COLO668 (cell line): Measurements from ENCODE around the gene TMTC2.
"Not testable (repeated sequence)": the region's sequence is repeated elsewhere in the genome, so short reads cannot be mapped to it uniquely, and the experiment has no call there.

Experiments
- DNase-seq: peaks from one replicate; lab custom pipeline; 2025; ENCODE audit not compliant: unreplicated experiment; lab: John Stamatoyannopoulos, UW

The TMTC2 gene

GRCh38 chr12:83117926-83118325 is 431.2 kb downstream of the TMTC2 start:
- not testable (repeated sequence) for DNase-seq

DNA sequence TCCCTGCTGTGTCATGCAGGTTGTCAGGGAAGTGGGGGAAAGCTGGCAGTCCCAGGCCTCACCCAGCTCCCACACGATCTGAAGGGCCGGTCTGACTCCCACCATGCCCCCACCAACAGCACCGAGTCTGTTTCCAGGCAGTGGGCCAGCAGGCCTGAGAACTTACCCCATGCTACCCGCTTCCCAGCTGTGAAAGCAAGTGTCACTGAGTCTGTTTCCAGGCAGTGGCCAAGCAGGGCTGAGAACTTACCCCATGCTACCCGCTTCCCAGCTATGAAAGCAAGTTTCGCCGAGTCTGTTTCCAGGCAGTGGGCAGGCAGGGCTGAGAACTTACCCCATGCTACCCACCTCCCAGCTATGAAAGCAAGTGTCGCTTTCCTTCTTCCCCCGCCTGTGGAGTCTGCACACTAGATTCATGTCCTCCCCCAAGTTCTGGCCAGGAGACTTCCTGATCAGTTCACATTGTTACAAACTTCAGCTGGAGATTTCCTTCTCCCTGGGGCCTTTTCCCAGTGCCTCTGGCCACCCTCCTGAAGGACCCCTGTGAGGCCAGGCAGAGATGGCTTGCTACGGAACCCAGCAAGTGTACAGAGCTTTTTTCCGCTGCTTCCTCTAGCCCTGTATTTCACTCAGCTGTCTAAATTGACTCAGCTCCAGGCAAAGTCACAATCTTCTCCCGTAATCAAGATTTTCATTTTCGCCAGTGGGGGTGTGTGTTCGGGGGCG is 435.4 kb downstream of the TMTC2 start:
- DNase-seq = no peak

DNA sequence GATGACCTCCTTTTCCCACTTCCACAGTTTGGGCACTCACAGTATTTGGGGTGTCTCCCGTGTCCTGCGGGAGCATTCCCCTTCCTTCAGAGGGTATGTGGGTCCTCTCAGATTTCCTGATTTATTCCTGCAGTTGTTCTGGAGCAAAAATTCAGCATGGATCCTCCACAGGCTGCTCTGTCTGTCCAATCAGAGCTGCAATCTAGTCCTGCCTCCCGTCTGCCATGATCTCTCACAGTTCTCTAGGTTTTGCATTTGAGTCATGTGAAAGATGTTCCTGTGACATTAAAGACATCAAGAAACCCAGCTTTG is 435.9 kb downstream of the TMTC2 start:
- no peak for DNase-seq

DNA sequence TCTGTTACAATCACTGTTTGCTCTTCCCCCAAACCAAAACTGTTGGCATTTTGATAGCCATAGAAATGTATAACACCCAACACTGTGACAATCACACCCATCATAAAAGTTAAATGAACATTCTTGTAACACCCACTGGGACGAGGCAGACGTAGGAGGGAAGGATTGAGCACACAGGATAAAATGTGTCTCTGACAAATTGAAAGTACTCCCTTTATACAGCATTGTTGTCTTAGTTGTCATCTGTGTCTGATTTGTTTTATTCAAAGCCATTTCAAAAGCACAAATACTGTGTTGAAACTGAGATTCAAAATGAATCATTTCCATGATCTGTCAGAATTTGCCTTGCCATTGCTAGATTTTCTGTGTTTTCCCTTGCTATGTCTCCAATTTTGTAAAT is 436.3 kb downstream of the TMTC2 start:
- no peak for DNase-seq

DNA sequence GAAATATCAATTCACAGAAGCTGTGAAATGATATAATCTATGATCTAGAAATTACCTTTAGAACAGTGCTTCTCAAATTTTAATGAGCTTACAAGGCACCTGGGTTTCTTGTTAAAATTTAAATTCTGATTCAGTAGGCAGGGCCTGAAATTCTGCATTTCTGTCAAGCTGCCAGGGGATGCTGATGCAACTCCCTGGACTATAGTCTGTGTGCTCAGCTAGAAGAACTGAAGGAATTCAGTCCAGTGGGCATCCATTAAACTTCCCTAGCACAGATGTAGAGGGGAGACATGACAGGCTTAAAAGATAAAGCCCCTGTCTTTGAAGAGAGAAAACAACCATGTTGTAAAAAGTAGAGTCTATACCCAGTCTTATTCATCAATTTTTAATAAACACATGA is 441.8 kb downstream of the TMTC2 start:
- no peak for DNase-seq

DNA sequence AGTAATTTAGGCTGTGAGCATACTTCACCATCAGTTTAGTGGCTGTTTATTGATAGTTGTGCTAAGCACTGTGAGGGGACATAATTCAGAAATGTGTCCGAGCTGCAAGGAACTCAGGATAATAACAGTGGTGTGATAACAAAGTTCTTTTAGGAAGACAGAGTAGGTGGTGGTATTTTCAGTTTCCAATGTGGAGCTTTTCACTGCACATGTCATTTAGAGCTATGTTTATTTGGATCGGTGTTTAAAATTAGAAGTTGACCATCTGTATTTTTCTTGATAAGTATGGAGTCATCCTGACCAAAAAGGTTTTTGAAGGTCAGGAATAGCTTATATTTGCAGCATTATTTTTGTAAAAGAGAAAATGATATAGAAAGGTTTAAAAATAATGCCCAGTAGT is 443.5 kb downstream of the TMTC2 start:
- DNase-seq = no peak

GRCh38 chr12:83132360-83132759 is 445.7 kb downstream of the TMTC2 start:
- DNase-seq = no peak

DNA sequence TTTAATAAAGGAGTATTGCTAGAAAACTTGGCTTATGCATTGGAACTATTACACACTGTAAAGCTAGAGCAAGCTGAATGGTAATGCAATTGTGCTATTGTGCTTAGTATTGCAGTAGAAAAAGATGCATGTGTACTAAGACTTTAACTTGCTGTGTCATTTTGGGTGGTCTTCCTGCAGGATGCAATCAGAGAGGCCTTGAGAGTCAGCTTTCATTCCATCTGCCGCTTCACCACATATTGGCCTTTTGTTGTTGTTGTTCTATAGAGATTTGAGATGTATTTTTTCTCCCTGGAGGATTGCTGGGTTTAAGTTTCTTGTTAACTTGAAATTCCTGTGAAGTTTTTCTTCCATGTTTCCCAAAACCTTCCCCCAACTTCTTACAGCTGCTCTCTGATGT is 449.7 kb downstream of the TMTC2 start:
- DNase-seq = no peak

DNA sequence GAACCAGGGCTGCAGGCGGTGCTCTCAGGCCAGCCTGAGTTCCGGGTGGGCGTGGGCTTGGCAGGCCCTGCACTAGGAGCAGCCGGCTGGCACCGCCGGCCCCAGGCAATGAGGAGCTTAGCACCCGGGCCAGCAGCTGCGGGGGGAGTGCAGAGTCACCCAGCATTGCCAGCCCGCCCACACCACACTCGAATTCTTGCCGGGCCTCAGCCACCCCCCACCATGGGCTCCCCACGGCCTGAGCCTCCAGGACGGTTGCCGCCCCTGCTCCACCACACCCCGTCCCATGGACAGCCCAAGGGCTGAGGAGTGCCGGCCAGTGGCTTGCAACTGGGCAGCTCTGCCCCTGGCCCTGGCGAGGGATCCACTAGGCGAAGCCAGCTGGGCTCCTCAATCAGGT is 453.4 kb downstream of the TMTC2 start:
- DNase-seq = no peak

- no peak for DNase-seq
Observed at GRCh38 chr12:83141460-83141994, 454.8 kb downstream of the TMTC2 start.

- DNase-seq = no peak
Observed at GRCh38 chr12:83142914-83143313, 456.2 kb downstream of the TMTC2 start.

DNA sequence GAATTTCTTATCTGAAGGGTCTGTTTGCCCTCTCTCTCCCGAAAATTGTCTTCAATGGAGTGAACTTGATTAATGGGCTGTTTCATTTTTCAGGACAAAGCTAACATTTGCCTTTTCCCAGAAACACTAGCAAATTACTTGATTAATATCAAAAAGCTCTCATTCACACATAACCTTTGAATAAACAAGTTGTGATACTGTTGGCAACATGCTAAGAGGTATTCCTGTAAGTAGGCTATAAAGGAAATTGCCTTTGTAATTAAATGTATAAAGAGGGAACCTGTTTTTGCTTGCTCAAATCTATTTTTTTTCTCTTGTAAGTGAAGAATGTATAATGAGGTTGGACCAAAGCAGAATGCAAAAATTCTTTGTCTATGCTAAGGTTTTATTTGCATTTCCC is 457.2 kb downstream of the TMTC2 start:
- no peak for DNase-seq

- DNase-seq = no peak
Observed at GRCh38 chr12:83145325-83145840, 458.7 kb downstream of the TMTC2 start.

- no peak for DNase-seq
Observed at GRCh38 chr12:83147341-83147740, 460.6 kb downstream of the TMTC2 start.

DNA sequence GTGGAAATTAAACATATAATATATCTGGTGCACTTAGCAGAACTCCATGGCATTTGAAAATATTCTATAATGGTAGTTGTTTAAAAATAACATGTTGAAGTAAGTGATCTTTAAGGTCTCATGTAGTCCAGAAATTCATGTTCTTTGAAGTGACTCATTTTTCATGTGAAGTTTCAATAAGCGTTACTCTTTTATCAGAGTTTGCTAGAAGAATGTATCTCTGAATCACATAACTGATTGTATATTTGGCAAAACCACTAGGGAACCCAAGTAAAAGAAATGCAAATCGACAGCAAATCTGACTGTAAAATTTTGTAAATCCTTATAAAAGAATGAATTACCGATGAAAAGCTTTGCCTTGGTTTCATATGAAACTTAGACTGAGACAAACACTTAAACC is 463.3 kb downstream of the TMTC2 start:
- no peak for DNase-seq

- DNase-seq = no peak
Observed at GRCh38 chr12:83150465-83151189, 463.9 kb downstream of the TMTC2 start.

DNA sequence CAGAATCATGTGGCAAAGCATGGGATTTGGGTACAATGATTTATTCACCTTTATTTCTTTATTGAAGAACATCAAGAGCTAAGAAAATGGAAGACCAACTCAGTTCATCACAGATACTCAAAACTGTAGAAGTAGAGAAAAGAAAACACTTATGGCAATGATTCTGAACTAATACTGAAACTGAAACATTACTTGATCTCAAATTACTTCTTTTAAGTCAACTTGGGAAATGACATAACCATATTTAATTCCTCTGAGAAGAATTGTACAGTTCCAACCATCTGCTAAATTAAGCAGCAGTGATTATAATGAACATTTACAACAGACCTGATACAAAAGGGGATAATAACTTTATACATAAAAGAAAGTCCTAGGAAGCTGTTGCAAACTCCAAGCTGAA is 466.5 kb downstream of the TMTC2 start:
- DNase-seq = no peak

- DNase-seq = no peak
Observed at GRCh38 chr12:83156815-83157214, 470.1 kb downstream of the TMTC2 start.

DNA sequence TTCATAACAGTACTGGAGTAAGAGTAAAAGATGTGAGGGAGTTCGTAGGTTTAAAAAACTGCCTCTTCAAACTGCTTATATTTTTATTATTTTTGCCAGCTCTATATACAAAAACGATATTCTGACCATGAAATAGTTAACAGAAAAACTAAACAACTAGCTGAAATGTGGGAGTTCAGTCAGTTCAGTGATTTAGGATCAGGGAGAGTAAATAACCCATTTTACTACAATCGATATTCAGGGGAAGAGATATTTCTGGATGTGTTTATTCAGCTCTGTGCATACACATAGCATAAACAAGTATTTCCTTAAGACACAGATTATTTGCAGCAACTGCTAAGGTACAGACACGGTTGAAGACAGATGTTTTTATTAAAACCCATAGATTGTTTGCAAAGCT is 470.9 kb downstream of the TMTC2 start:
- no peak for DNase-seq

GRCh38 chr12:83158613-83159207 is 472.0 kb downstream of the TMTC2 start:
- DNase-seq = no peak

DNA sequence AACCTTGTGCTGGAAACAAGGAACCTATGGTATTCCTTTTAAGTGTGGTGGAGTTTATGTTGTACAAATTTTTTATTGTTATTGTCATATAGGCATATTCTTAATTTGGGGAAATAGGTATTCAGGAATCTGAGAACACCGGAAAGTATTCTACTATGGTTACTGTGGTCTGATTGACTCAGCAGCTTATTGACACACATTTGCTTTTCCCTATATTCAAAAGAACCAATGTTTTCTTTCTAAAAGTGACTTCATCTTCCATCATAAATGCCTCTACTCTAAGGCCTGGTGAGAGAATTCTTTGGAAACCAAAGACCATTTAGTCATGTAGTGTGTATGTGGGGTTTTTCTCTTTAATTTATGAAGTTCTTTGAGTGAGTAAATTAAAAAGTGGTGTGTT is 474.8 kb downstream of the TMTC2 start:
- no peak for DNase-seq

GRCh38 chr12:83168751-83169150 is 482.0 kb downstream of the TMTC2 start:
- DNase-seq = no peak
